Measurements from ENCODE around the gene IFI30. TPM values are rescaled to one million over a fixed set of nuclear protein-coding genes. Genes with fewer than 3 reads are reported as not detected.

Gene IFI30
- total and polyA plus RNA-seq, 2 experiments from 2014 or later: 27.4 to 34.4 TPM

- H3K27ac Mint-ChIP-seq: peak overlapping the region; percentile 96
- peak overlapping the region; percentile 76; the same call in 1 of the 2 replicates for H2AFZ ChIP-seq
- H3K79me2 ChIP-seq (replicated peaks; ENCODE audit: insufficient read depth): 0 out of 2 replicates have a peak, but pooled peaks cover 6% of the 10 kb centered on the region
- DNase-seq (ENCODE audit: low spot score) (no peak), ATAC-seq (peak; percentile 14)
- no peaks in the 10 kb centered on the region for H3K9me2 ChIP-seq (ENCODE audit: insufficient read depth)
- TF ChIP-seq ZNF331 (CRISPR knock-in tag; IDR thresholded peaks at IDR 0.05; ENCODE audit: low read depth) (no peak), JUNB (IDR thresholded peaks at IDR 0.05; ENCODE audit: unreplicated experiment) (no peak), EZH2phosphoT487 (IDR thresholded peaks at IDR 0.05; ENCODE audit: unreplicated experiment) (no peak), ZNF114 (CRISPR knock-in tag; IDR thresholded peaks at IDR 0.05) (no peak), CREB1 (CRISPR knock-in tag; IDR thresholded peaks at IDR 0.05; ENCODE audit: low read depth) (no peak), ZNF462 (CRISPR knock-in tag; IDR thresholded peaks at IDR 0.05) (no peak), STAT1 (IDR thresholded peaks at IDR 0.05; ENCODE audit: unreplicated experiment) (no peak), NANOG (IDR thresholded peaks at IDR 0.05; ENCODE audit: borderline replicate concordance) (no peak), REST (IDR thresholded peaks at IDR 0.05; ENCODE audit: unreplicated experiment) (no peak)
- H3K36me3 Mint-ChIP-seq (ENCODE audit: low read depth): peaks cover 28% of the 10 kb centered on the region
- no peaks in the 10 kb centered on the region for H3K27me3 ChIP-seq (ENCODE audit: insufficient read depth)
- peaks cover 17% of the 10 kb centered on the region for H3K27me3 Mint-ChIP-seq (ENCODE audit: insufficient read depth, low read depth, poor library complexity)
- peaks cover 31% of the 10 kb centered on the region for H3F3A ChIP-seq (replicated peaks; ENCODE audit: low read depth)
- H3K4me1 ChIP-seq (ENCODE audit: insufficient read depth): peaks cover 11% of the 10 kb centered on the region
- peak overlapping the region; percentile 94 for H3K4me2 ChIP-seq
- peaks cover 5% of the 10 kb centered on the region for H4K20me1 ChIP-seq (replicated peaks; ENCODE audit: insufficient read depth)
- H3K4me3 ChIP-seq: peak overlapping the region; percentile 90
- H3K36me3 ChIP-seq (ENCODE audit: insufficient read depth): peaks cover 11% of the 10 kb centered on the region; the same call in 1 of the 2 replicates
- H3K4me3 Mint-ChIP-seq: peak overlapping the region; percentile 97
- H3K9me3 Mint-ChIP-seq: no peaks in the 10 kb centered on the region
- H3K4me1 Mint-ChIP-seq: peaks cover 20% of the 10 kb centered on the region
- no peak overlapping the region for H3K27ac ChIP-seq (ENCODE audit: low read depth)
These were observed 29.8 kb downstream of the IFI30 start for GRCh38 chr19:18203408-18203862.

Data from GM23338 (cell line).